IMR-90 (cell line): ENCODE data around the gene VWA8. TPM values are rescaled to one million over a fixed set of nuclear protein-coding genes. Genes with fewer than 3 reads are reported as not detected.

ENCODE experiments used
- ATAC-seq: fragments of 200-7000 bp; cut with Tn5 transposase; 2 replicates; pipeline ENCODE4 v1.9.1; 2020; ENCODE audit warnings: low read depth, mild to moderate bottlenecking, moderate library complexity
- BruUV-seq: library from RNA; stranded (reverse); fragments of 400-500 nt; replicated peaks from 2 replicates; lab custom pipeline; 2021; lab: Mats Ljungman, UMichigan
- CTCF ChIA-PET: fragments of 300-600 bp; formaldehyde crosslinking; extraction: SDS; loops from one replicate; lab custom pipeline; 2021; ENCODE audit warnings: antibody characterized with exemption; lab: Yijun Ruan, JAX
- POLR2A ChIA-PET: fragments of 300-600 bp; sonication (Branson Sonifier 250); formaldehyde crosslinking; loops from one replicate; lab custom pipeline; 2022; ENCODE audit warnings: antibody characterized with exemption; ENCODE audit not compliant: unreplicated experiment; lab: Charles Lee
- DNase-seq: peaks from one replicate; pipeline ENCODE4 v3.0.0; 2013
- H2AFZ ChIP-seq: replicated peaks from 2 replicates; pipeline ENCODE3; 2013; ENCODE audit warnings: low read length, mild to moderate bottlenecking; ENCODE audit not compliant: poor library complexity
- H2AK5ac ChIP-seq: 2 replicates; pipeline ENCODE4 v1.6.1; 2013; ENCODE audit warnings: low read depth, low read length, inconsistent platforms
- H2AK9ac ChIP-seq: replicated peaks from 2 replicates; pipeline ENCODE3; 2013; ENCODE audit warnings: mild to moderate bottlenecking, low read depth, low read length, moderate library complexity; ENCODE audit not compliant: poor library complexity
- H2BK120ac ChIP-seq: 2 replicates; pipeline ENCODE4 v1.6.1; 2013; ENCODE audit warnings: low read depth, low read length, inconsistent platforms
- H2BK15ac ChIP-seq: 3 replicates; pipeline ENCODE4 v1.6.1; 2013; ENCODE audit warnings: low read depth, low read length, inconsistent platforms
- H2BK20ac ChIP-seq: 2 replicates; pipeline ENCODE4 v1.6.1; 2013; ENCODE audit warnings: low read depth, mild to moderate bottlenecking, inconsistent platforms, low read length, moderate library complexity
- H2BK5ac ChIP-seq: 2 replicates; pipeline ENCODE4 v1.6.1; 2013; ENCODE audit warnings: mild to moderate bottlenecking, low read depth, low read length, inconsistent platforms; ENCODE audit not compliant: poor library complexity, severe bottlenecking
- H3K14ac ChIP-seq: replicated peaks from 2 replicates; pipeline ENCODE4 v1.6.1; 2013; ENCODE audit warnings: low read depth, low read length, inconsistent platforms
- H3K18ac ChIP-seq: 2 replicates; pipeline ENCODE4 v1.6.1; 2013; ENCODE audit warnings: low read depth, low read length, control low read depth
- H3K23ac ChIP-seq: 2 replicates; pipeline ENCODE4 v1.6.1; 2013; ENCODE audit warnings: low read depth, low read length, inconsistent platforms
- H3K27ac ChIP-seq: 2 replicates; pipeline ENCODE4 v1.5.1; 2013; ENCODE audit warnings: mild to moderate bottlenecking, control low read depth, low read length; ENCODE audit not compliant: insufficient read depth
- H3K27me3 ChIP-seq: 2 replicates; pipeline ENCODE4 v1.6.1; 2013; ENCODE audit warnings: low read length; ENCODE audit not compliant: control insufficient read depth, insufficient read depth
- H3K36me3 ChIP-seq: 2 replicates; pipeline ENCODE4 v1.6.1; 2013; ENCODE audit warnings: low read length, mixed read lengths; ENCODE audit not compliant: control insufficient read depth, insufficient read depth
- H3K4ac ChIP-seq: 2 replicates; pipeline ENCODE4 v1.6.1; 2013; ENCODE audit warnings: low read depth, low read length, inconsistent platforms
- H3K4me1 ChIP-seq: 2 replicates; pipeline ENCODE4 v1.6.1; 2013; ENCODE audit warnings: low read length, mixed read lengths; ENCODE audit not compliant: control insufficient read depth, insufficient read depth
- H3K4me2 ChIP-seq: 2 replicates; pipeline ENCODE4 v1.6.1; 2013; ENCODE audit warnings: low read depth, mild to moderate bottlenecking, control low read depth, low read length, moderate library complexity
- H3K4me3 ChIP-seq: 2 replicates; pipeline ENCODE4 v1.5.1; 2013; ENCODE audit warnings: low read depth, mild to moderate bottlenecking, control low read depth, low read length, moderate library complexity; ENCODE audit not compliant: insufficient read depth
- H3K56ac ChIP-seq: 2 replicates; pipeline ENCODE4 v1.6.1; 2013; ENCODE audit warnings: low read length, inconsistent platforms; ENCODE audit not compliant: insufficient read depth; ENCODE audit errors: extremely low read depth
- H3K79me1 ChIP-seq, 2 experiments: 2 replicates each; pipeline ENCODE4 v1.6.1; 2013; ENCODE audit warnings: low read length in 2 of 2, inconsistent platforms in 1 of 2, low read depth in 1 of 2
- H3K9ac ChIP-seq: 2 replicates; pipeline ENCODE4 v1.6.1; 2013; ENCODE audit warnings: low read depth, low read length, control low read depth
- H3K9me1 ChIP-seq: 2 replicates; pipeline ENCODE4 v1.6.1; 2013; ENCODE audit warnings: low read length, inconsistent platforms; ENCODE audit not compliant: insufficient read depth
- H3K9me3 ChIP-seq: 2 replicates; pipeline ENCODE4 v1.6.1; 2013; ENCODE audit warnings: low read length; ENCODE audit not compliant: control insufficient read depth, insufficient read depth
- H4K20me1 ChIP-seq: 2 replicates; pipeline ENCODE4 v1.6.1; 2013; ENCODE audit warnings: low read length, inconsistent platforms; ENCODE audit not compliant: insufficient read depth
- H4K5ac ChIP-seq: 2 replicates; pipeline ENCODE4 v1.6.1; 2013; ENCODE audit warnings: mild to moderate bottlenecking, low read depth, low read length, control low read depth
- H4K8ac ChIP-seq, 2 experiments: 2 replicates each; pipeline ENCODE4 v1.6.1; 2013; ENCODE audit warnings: low read depth in 2 of 2, low read length in 2 of 2, control low read depth in 1 of 2, inconsistent platforms in 1 of 2
- H4K91ac ChIP-seq: 2 replicates; pipeline ENCODE4 v1.6.1; 2013; ENCODE audit warnings: low read depth, low read length, inconsistent platforms; ENCODE audit not compliant: insufficient read depth
- CHD1 ChIP-seq: IDR thresholded peaks from 2 replicates; pipeline ENCODE4 v1.6.1; 2012; ENCODE audit warnings: low read depth, low read length, improper control_type of control experiment
- CTCF ChIP-seq: conservative IDR thresholded peaks from 2 replicates; pipeline ENCODE4 v1.5.1; 2012; ENCODE audit warnings: mild to moderate bottlenecking, low read depth, low read length, improper control_type of control experiment
- ELK1 ChIP-seq: fragments of 150-350 bp; IDR thresholded peaks from 2 replicates; pipeline ENCODE4 v1.6.1; 2016; ENCODE audit warnings: low read depth, mild to moderate bottlenecking, low read length, moderate library complexity, borderline replicate concordance
- FOS ChIP-seq: fragments of 150-350 bp; IDR thresholded peaks from 2 replicates; pipeline ENCODE4 v1.6.1; 2016; ENCODE audit warnings: low read depth, low read length
- MAFK ChIP-seq: IDR thresholded peaks from 2 replicates; pipeline ENCODE4 v1.6.1; 2012; ENCODE audit warnings: low read depth, low read length, improper control_type of control experiment
- MAZ ChIP-seq: IDR thresholded peaks from 2 replicates; pipeline ENCODE4 v1.6.1; 2012; ENCODE audit warnings: low read depth, mild to moderate bottlenecking, low read length, improper control_type of control experiment, moderate library complexity, borderline replicate concordance
- MXI1 ChIP-seq: IDR thresholded peaks from 2 replicates; pipeline ENCODE4 v1.6.1; 2012; ENCODE audit warnings: low read depth, mild to moderate bottlenecking, low read length, moderate library complexity, borderline replicate concordance
- NFE2L2 ChIP-seq: fragments of 150-350 bp; IDR thresholded peaks from 2 replicates; pipeline ENCODE4 v1.6.1; 2016; ENCODE audit warnings: low read depth, mild to moderate bottlenecking, low read length
- RCOR1 ChIP-seq: IDR thresholded peaks from 2 replicates; pipeline ENCODE4 v1.6.1; 2012; ENCODE audit warnings: mild to moderate bottlenecking, low read length, improper control_type of control experiment; ENCODE audit not compliant: insufficient replicate concordance
- WGBS, 2 experiments: methylation state at CpG; one replicate each; pipeline versions ENCODE4 v1.1.5 to v1.1.7; 2013; ENCODE audit warnings: missing lambda C conversion rate in 2 of 2; ENCODE audit not compliant: insufficient read length in 1 of 2; ENCODE audit errors: extremely low coverage in 2 of 2; 5-methylcytosine and 5-hydroxymethylcytosine counted together
- dilution Hi-C: fragments of 300-500 bp; cut with HindIII; formaldehyde crosslinking; loops from one replicate; pipeline ENCODE4 v1.14.3; 2018; ENCODE audit warnings: low sequenced_read_pairs; ENCODE audit not compliant: unreplicated experiment
- in situ Hi-C: fragments of 300-500 bp; cut with MboI; formaldehyde crosslinking; loops from 3 replicates; pipeline ENCODE4 v1.14.3; 2019; ENCODE audit warnings: low sequenced_read_pairs, inconsistent platforms, mixed read lengths
- intact Hi-C: fragments of 100-400 bp; cut with micrococcal nuclease; formaldehyde crosslinking; loops from 2 replicates; pipeline ENCODE4 v1.10.0; 2022
- polyA plus RNA-seq, 3 experiments: library from polyadenylated mRNA; depleted of rRNA; stranded (reverse); fragments of >200 nt; gene quantifications; 2 replicates each; pipeline ENCODE4 v1.2.3, GENCODE V29; 2012; ENCODE audit warnings: low replicate concordance in 1 of 3
- total RNA-seq: library from RNA; depleted of rRNA; stranded (reverse); fragments of >200 nt; gene quantifications from 2 replicates; pipeline ENCODE4 v1.2.3, GENCODE V29; 2012

Gene VWA8
- total and polyA plus RNA-seq, 2 of the 4 experiments (the other 2 are of a cell fraction) = 5.9 to 18.3 TPM

GRCh38 chr13:41930154-41930553 lies 30.8 kb downstream of the VWA8 start:
- dilution Hi-C loops = no loop called here
- H4K20me1 ChIP-seq = no peaks in the 10 kb centered on the region
- H3K9ac ChIP-seq = no peak overlapping the region
- no peak overlapping the region for H2AK9ac ChIP-seq
- H3K27me3 ChIP-seq = no peaks in the 10 kb centered on the region
- no peaks in the 10 kb centered on the region for H3K9me1 ChIP-seq
- H2BK120ac ChIP-seq = no peak overlapping the region
- H3K18ac ChIP-seq = no peak overlapping the region
- ATAC-seq (no peak), DNase-seq (no peak)
- no peaks in the 10 kb centered on the region for H3K36me3 ChIP-seq
- H3K9me3 ChIP-seq = peaks cover 12% of the 10 kb centered on the region
- no TSS peak for BruUV-seq
- no CpG with 5 or more reads among the region's 5 CpGs for WGBS, 2 experiments
- no peak overlapping the region for H2AK5ac ChIP-seq
- ChIA-PET POLR2A (no interaction called here), CTCF (no interaction called here)
- in situ Hi-C loops = no loop called here
- H3K4me1 ChIP-seq = no peaks in the 10 kb centered on the region
- no peak overlapping the region for H3K27ac ChIP-seq
- no peak overlapping the region for H4K8ac ChIP-seq
- H3K4me3 ChIP-seq = no peak overlapping the region
- H2BK20ac ChIP-seq = no peak overlapping the region
- H3K14ac ChIP-seq = no peak overlapping the region
- H2BK5ac ChIP-seq = no peak overlapping the region
- H3K79me1 ChIP-seq = peaks cover 13 to 24% of the 10 kb centered on the region in 2 experiments
- no peak overlapping the region for H2AFZ ChIP-seq
- peak; percentile 70 for TF ChIP-seq MAFK
- no peak for TF ChIP-seq MAZ
- no peak for TF ChIP-seq CHD1
- no peak for TF ChIP-seq CTCF
- TF ChIP-seq FOS = no peak
- no peak for TF ChIP-seq RCOR1
- TF ChIP-seq ELK1 = no peak
- TF ChIP-seq MXI1 = no peak
- peak; percentile 84 for TF ChIP-seq NFE2L2
- H3K56ac ChIP-seq = no peak overlapping the region
- H4K5ac ChIP-seq = no peak overlapping the region
- H3K4ac ChIP-seq = no peak overlapping the region
- intact Hi-C loops = no loop called here
- H3K4me2 ChIP-seq = no peak overlapping the region
- no peak overlapping the region for H4K91ac ChIP-seq
- H2BK15ac ChIP-seq = no peak overlapping the region
- H3K23ac ChIP-seq = no peak overlapping the region
